GM12891 (cell line): Measurements from ENCODE around the gene IL2RA.

Experiments
- POLR2A ChIP-seq: IDR thresholded peaks from 2 replicates; pipeline ENCODE4 v1.6.1; 2011; ENCODE audit warnings: low read depth, low read length, control low read depth
- TAF1 ChIP-seq: IDR thresholded peaks from 2 replicates; pipeline ENCODE4 v1.6.1; 2011; ENCODE audit warnings: low read depth, low read length, control low read depth

GRCh38 chr10:6069081-6069931 is 7.1 kb upstream of the IL2RA start:
- no peak for TF ChIP-seq POLR2A
- no peak for TF ChIP-seq TAF1
